HG03196 (cell line): ENCODE results near the gene RNGTT.
"Not testable (repeated sequence)": the region's sequence is repeated elsewhere in the genome, so short reads cannot be mapped to it uniquely, and the experiment has no call there.

ENCODE experiments used
- ATAC-seq: cut with Tn5 transposase; IDR thresholded peaks from one replicate; pipeline ENCODE4 v1.9.1; 2021; ENCODE audit not compliant: unreplicated experiment

The RNGTT gene

DNA sequence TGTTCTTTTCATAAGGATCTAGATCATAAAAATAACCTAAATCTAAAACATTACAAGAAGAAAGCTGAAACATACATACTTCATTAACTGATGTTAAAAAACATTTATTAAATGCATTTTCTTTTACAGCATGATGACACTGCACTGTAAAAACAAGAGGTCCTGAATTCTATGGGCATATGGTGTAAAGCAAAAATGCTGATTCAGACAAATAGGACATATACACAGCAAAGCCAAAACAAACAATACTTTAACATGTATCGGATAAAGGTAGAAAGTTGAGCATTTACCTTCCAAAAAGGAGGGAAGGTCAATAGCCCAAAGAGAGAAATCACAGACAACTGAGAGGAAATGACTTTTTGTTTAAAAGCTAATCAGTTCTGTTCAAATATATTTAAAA lies 221.5 kb downstream of the RNGTT start:
- no peak for ATAC-seq

GRCh38 chr6:88741071-88741470 lies 222.3 kb downstream of the RNGTT start:
- no peak for ATAC-seq

GRCh38 chr6:88734544-88734943 lies 228.9 kb downstream of the RNGTT start:
- no peak for ATAC-seq

GRCh38 chr6:88730611-88731011 lies 232.8 kb downstream of the RNGTT start:
- ATAC-seq: no peak

GRCh38 chr6:88728756-88729155 lies 234.7 kb downstream of the RNGTT start:
- ATAC-seq: no peak

DNA sequence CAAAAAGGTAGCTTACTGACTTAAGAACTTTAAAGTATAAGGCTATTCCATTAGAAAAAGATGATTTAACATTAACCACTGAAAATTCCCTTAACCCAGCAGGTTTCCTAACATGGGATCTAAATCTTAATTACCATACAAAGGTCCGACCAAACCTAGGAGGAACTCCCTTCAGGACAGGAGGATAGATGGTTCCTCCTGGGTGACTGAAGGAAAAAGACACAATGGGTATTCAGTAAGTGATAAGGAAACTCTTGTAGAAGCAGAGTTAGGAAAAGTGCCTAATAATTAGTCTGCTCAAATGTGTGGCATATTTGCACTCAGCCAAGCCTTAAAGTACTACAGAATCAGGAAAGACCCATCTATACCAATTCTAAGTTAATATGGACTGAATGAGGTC lies 237.0 kb downstream of the RNGTT start:
- ATAC-seq: not testable (repeated sequence)

- no peak for ATAC-seq
Observed at GRCh38 chr6:88725111-88725975, 238.1 kb downstream of the RNGTT start.

DNA sequence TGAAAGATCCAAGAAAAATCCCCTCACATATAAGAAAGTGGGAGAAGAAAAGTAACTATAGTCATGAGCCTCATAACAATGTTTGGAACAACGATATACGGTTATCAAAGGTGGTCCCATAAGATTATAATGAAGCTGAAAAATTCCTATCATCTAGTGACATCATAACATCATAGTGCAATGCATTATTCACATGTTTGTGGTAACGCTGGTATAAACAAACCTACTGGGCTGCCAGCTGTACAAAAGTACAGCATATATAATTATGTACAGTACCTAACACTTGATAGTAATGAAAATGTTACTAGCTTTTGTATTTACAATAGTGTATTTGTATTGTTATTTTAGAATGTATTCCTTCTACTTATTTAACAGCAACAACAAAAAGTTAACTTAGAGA lies 240.7 kb downstream of the RNGTT start:
- ATAC-seq: no peak

DNA sequence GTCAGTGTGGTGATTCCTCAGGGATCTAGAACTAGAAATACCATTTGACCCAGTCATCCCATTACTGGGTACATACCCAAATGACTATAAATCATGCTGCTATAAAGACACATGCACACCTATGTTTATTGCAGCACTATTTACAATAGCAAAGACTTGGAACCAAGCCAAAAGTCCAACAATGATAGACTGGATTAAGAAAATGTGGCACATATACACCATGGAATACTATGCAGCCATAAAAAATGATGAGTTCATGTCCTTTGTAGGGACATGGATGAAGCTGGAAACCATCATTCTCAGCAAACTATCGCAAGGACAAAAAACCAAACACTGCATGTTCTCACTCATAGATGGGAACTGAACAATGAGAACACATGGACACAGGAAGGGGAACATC lies 247.0 kb downstream of the RNGTT start:
- ATAC-seq: not testable (repeated sequence)

- ATAC-seq: no peak
Observed at GRCh38 chr6:88712243-88712936, 251.0 kb downstream of the RNGTT start.

GRCh38 chr6:88709819-88710246 lies 253.6 kb downstream of the RNGTT start:
- ATAC-seq: no peak

DNA sequence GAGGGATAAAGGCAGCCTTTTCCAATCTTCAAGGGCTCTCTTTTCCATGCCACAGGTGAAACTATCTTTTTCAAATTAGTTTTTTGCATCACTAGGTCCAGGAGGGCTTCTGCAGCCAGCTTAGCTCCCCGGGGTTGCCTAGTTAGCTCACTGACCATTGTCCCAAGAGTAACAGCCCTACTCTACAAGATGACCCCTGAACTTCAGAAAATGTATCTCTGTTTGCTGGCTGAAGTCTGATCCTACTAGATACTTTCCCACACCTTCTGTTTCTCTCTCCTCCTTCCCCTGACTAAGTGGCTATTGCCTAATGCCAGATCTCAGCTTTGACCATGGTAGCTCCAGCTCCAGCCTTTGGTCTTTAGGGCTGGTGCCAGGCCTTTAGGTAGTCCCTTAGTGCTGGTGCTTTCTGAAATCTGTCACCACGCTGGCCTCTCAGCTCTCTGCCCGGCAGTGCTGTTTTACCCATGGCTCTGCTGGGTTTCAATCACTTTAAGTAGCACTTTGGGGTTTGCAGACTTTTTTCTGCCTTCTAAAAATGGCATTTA lies 255.1 kb downstream of the RNGTT start:
- ATAC-seq: no peak

GRCh38 chr6:88705601-88706000 lies 257.8 kb downstream of the RNGTT start:
- ATAC-seq: peak; percentile 76

DNA sequence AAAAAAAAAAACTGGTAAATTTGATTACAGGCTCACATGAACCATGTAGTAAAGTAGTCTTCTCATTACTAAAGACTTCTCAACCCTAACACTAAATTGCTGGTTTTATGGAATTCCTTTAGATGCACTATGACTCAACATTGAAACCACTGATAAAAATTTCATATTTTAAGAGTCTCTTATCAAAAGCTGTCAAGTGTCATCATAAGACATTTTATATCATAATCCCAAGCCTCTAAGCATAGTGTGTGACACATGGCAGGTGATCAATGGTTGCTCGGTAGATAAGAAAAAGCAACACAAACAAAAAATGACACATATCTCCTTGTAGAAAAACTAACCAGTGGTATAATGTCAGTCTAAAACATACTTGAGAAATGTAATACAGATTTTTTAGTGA lies 258.4 kb downstream of the RNGTT start:
- ATAC-seq: no peak

- ATAC-seq: no peak
Observed at GRCh38 chr6:88702956-88703556, 260.4 kb downstream of the RNGTT start.

GRCh38 chr6:88698661-88699060 lies 264.8 kb downstream of the RNGTT start:
- ATAC-seq: no peak

GRCh38 chr6:88695937-88696336 lies 267.5 kb downstream of the RNGTT start:
- ATAC-seq: no peak

GRCh38 chr6:88683734-88684133 lies 279.7 kb downstream of the RNGTT start:
- ATAC-seq: no peak

DNA sequence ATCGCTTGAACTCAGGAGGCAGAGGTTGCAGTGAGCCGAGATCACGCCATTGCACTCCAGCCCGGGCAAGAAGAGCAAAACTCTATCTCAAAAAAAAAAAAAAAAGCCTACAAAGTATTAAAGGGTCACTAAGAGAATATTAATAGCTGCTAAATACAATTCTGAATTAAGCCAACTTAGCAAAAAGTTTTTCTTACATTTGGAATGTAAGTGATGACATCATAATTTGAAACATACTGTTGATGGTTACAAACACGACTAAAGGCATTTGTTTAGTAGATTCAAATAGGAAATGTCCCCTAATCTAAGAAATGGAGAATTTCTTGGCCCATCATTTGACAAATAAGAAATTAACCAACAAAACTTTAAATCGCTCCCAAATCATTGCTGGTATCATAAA lies 282.8 kb downstream of the RNGTT start:
- no peak for ATAC-seq

DNA sequence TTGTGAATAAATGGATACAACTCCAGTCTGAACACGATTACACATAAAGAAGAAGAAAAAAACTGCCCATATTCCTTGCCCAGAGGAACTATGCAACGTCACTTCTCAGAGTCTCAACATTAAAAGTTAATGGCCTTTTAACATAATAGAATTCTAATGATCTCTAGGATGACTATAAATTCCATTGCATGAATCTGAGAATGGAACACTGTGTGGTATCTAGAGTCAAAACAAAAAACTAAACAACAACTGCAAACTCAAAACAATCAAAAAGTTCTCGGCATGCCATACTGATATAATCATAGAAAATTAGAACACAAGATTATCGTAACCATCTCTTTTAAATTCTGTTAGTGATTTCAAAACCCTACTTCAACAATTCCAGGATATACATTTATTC lies 283.6 kb downstream of the RNGTT start:
- no peak for ATAC-seq

GRCh38 chr6:88677356-88677755 lies 286.1 kb downstream of the RNGTT start:
- no peak for ATAC-seq

- ATAC-seq: no peak
Observed at GRCh38 chr6:88671624-88672023, 291.8 kb downstream of the RNGTT start.
